GM12891 (cell line): ENCODE measurements around the gene XXYLT1. TPM values are rescaled to one million over a fixed set of nuclear protein-coding genes. Genes with fewer than 3 reads are reported as not detected.
"Not testable (repeated sequence)": the region's sequence is repeated elsewhere in the genome, so short reads cannot be mapped to it uniquely, and the experiment has no call there.

Source experiments
- DNase-seq: peaks from one replicate; pipeline ENCODE4 v3.0.0; 2011; ENCODE audit warnings: low spot score; ENCODE audit not compliant: insufficient read length
- FAIRE-seq: peaks from 2 replicates; lab custom pipeline; 2011; peaks lifted over from hg19 to GRCh38; lab: Jason Lieb, UNC
- PAX5 ChIP-seq: IDR thresholded peaks from 2 replicates; pipeline ENCODE4 v1.6.1; 2011; ENCODE audit warnings: low read length, moderate library complexity, mild to moderate bottlenecking; ENCODE audit not compliant: insufficient read depth, severe bottlenecking
- POLR2A ChIP-seq: IDR thresholded peaks from 2 replicates; pipeline ENCODE4 v1.6.1; 2011; ENCODE audit warnings: low read depth, low read length, control low read depth
- POLR2AphosphoS5 ChIP-seq: IDR thresholded peaks from 2 replicates; pipeline ENCODE4 v1.6.1; 2011; ENCODE audit warnings: low read depth, low read length, control low read depth
- POU2F2 ChIP-seq: IDR thresholded peaks from 2 replicates; pipeline ENCODE4 v1.6.1; 2011; ENCODE audit warnings: low read depth, mild to moderate bottlenecking, control low read depth, low read length, moderate library complexity
- SPI1 ChIP-seq: IDR thresholded peaks from 2 replicates; pipeline ENCODE4 v1.6.1; 2011; ENCODE audit warnings: low read depth, low read length, control low read depth
- TAF1 ChIP-seq: IDR thresholded peaks from 2 replicates; pipeline ENCODE4 v1.6.1; 2011; ENCODE audit warnings: low read depth, low read length, control low read depth
- polyA plus RNA-seq: library from polyadenylated mRNA; unstranded; fragments of >200 nt; gene quantifications from one replicate; pipeline ENCODE4 v1.2.1, GENCODE V29; 2012; ENCODE audit warnings: low read depth, missing spikeins, inconsistent platforms; ENCODE audit not compliant: missing spikeins

The XXYLT1 gene
- polyA plus RNA-seq = 4.0 TPM

GRCh38 chr3:195270817-195271409, at the start of gene XXYLT1:
TSS of gene XXYLT1 (minus strand) at chr3:195271159. CDS start at chr3:195271058, 101 bp downstream.
- DNase-seq = peak; percentile 81
- FAIRE-seq = peak; percentile 91
- TF ChIP-seq POU2F2 = no peak
- TF ChIP-seq POLR2A = no peak

- DNase-seq (no peak), FAIRE-seq (no peak)
- TF ChIP-seq PAX5 (no peak), TAF1 (no peak), POLR2A (no peak), SPI1 (no peak), POU2F2 (no peak), POLR2AphosphoS5 (no peak)
Measured at GRCh38 chr3:195319060-195319459, 48.1 kb upstream of the XXYLT1 start.

- TF ChIP-seq POLR2AphosphoS5 (no peak), SPI1 (no peak)
- DNase-seq (no peak), FAIRE-seq (no peak)
Measured at GRCh38 chr3:195312714-195313113, 41.8 kb upstream of the XXYLT1 start.

- no peak for FAIRE-seq
- no peak for DNase-seq
- no peak for TF ChIP-seq POU2F2
- no peak for TF ChIP-seq SPI1
- no peak for TF ChIP-seq PAX5
- TF ChIP-seq POLR2A = no peak
- TF ChIP-seq TAF1 = no peak
- TF ChIP-seq POLR2AphosphoS5 = no peak
Measured at GRCh38 chr3:195307711-195308110, 36.8 kb upstream of the XXYLT1 start.

GRCh38 chr3:195306369-195306768, 35.4 kb upstream of the XXYLT1 start:
- no peak for DNase-seq
- TF ChIP-seq POU2F2 (no peak), TAF1 (no peak), PAX5 (no peak), POLR2A (no peak), POLR2AphosphoS5 (no peak), SPI1 (no peak)
- no peak for FAIRE-seq

- FAIRE-seq (no peak), DNase-seq (no peak)
- no peak for TF ChIP-seq POLR2A
- no peak for TF ChIP-seq SPI1
- no peak for TF ChIP-seq TAF1
Measured at GRCh38 chr3:195302431-195302830, 31.5 kb upstream of the XXYLT1 start.

- no peak for TF ChIP-seq TAF1
- FAIRE-seq (peak; percentile 26), DNase-seq (no peak)
Measured at GRCh38 chr3:195297446-195297845, 26.5 kb upstream of the XXYLT1 start.

- TF ChIP-seq SPI1 (no peak), POLR2AphosphoS5 (no peak), TAF1 (no peak), PAX5 (no peak), POLR2A (no peak), POU2F2 (no peak)
- DNase-seq (no peak), FAIRE-seq (no peak)
Measured at GRCh38 chr3:195296662-195297061, 25.7 kb upstream of the XXYLT1 start.

- no peak for FAIRE-seq
- no peak for TF ChIP-seq POLR2AphosphoS5
- no peak for TF ChIP-seq POLR2A
- TF ChIP-seq SPI1 = no peak
- no peak for TF ChIP-seq TAF1
- no peak for TF ChIP-seq POU2F2
- no peak for TF ChIP-seq PAX5
- DNase-seq = no peak
Measured at GRCh38 chr3:195291121-195291520, 20.2 kb upstream of the XXYLT1 start.

- not testable (repeated sequence) for DNase-seq, FAIRE-seq
Measured at GRCh38 chr3:195290643-195291042, 19.7 kb upstream of the XXYLT1 start.
